ENCODE results near the gene NUP214. TPM values are rescaled to one million over a fixed set of nuclear protein-coding genes. Genes with fewer than 3 reads are reported as not detected.

The NUP214 gene
- total and polyA plus RNA-seq, 2 of the 8 experiments (the other 6 are each of a cell fraction or from before 2014, with no cell fraction given): 28.6 to 50.2 TPM

GRCh38 chr9:131237291-131237690 is 111.9 kb downstream of the NUP214 start:
- DNase-seq (ENCODE audit: low read depth in 1 of 2, low spot score in 2 of 2) (no peak), FAIRE-seq (no peak)

More at GRCh38 chr9:131237291-131237690, 111.9 kb downstream of the NUP214 start:
- WGBS, 2 experiments (ENCODE audit: extremely low coverage in 1 of 2, insufficient coverage in 1 of 2, insufficient read length in 1 of 2, insufficient replicate concordance in 2 of 2, low coverage in 1 of 2, low lambda C conversion rate in 2 of 2, missing lambda C conversion rate in 1 of 2): 91% methylated on average over 7 of the region's 7 CpGs; no CpG with 5 or more reads in 1 of the 2 experiments
- Histone ChIP-seq H3K4me1 (replicated peaks in 1 of 4; ENCODE audit: control insufficient read depth in 3 of 4, insufficient read depth in 4 of 4, low read length in 3 of 4) (peaks cover 0 to 21% (median 16%) of the 10 kb centered on the region in 4 experiments; a peak in 6 of 7 replicates), H2BK120ac (replicated peaks; ENCODE audit: low read depth, low read length) (no peak overlapping the region), H4K5ac (ENCODE audit: insufficient read length, low read depth, low read length) (no peak overlapping the region), H2AK5ac (ENCODE audit: low read depth, low read length) (no peak overlapping the region), H3K4me2 (ENCODE audit: insufficient read depth in 1 of 2, low read depth in 2 of 2, low read length in 2 of 2) (no peak overlapping the region), H3K79me1 (ENCODE audit: low read depth, low read length) (no peaks in the 10 kb centered on the region), H3K27ac (ENCODE audit: low read depth, low read length) (no peak overlapping the region), H2BK12ac (ENCODE audit: low read depth, low read length) (no peak overlapping the region), H4K20me1 (replicated peaks in 1 of 2; ENCODE audit: control insufficient read depth in 1 of 2, insufficient read depth in 2 of 2, low read length in 2 of 2) (no peaks in the 10 kb centered on the region), H2BK5ac (ENCODE audit: low read depth, low read length) (no peak overlapping the region), H3K4ac (replicated peaks; ENCODE audit: insufficient read length, low read depth, low read length) (no peak overlapping the region), H3K27me3 (replicated peaks in 1 of 4; ENCODE audit: control insufficient read depth in 3 of 4, extremely low read depth in 1 of 4, insufficient read depth in 3 of 4, low read length in 3 of 4) (no peaks in the 10 kb centered on the region), H2BK15ac (ENCODE audit: low read length) (no peak overlapping the region), H2BK20ac (ENCODE audit: low read length) (no peak overlapping the region), H3K23ac (ENCODE audit: insufficient read length) (no peak overlapping the region), H3K9ac (replicated peaks in 1 of 4; ENCODE audit: extremely low read depth in 1 of 4, low read depth in 3 of 4, low read length in 3 of 4) (no peak overlapping the region), H3K23me2 (ENCODE audit: low read depth, low read length) (no peaks in the 10 kb centered on the region), H3K79me2 (ENCODE audit: control insufficient read depth in 1 of 2, insufficient read depth in 2 of 2, low read length in 2 of 2) (no peaks in the 10 kb centered on the region), H3K56ac (replicated peaks; ENCODE audit: insufficient read length, low read depth, low read length) (no peak overlapping the region), H4K8ac (ENCODE audit: extremely low read depth, insufficient read depth, low read length) (no peak overlapping the region), H2AFZ (ENCODE audit: low read length) (no peak overlapping the region), H3K9me3 (ENCODE audit: insufficient read depth in 2 of 2, low read depth in 1 of 2, low read length in 1 of 2) (no peaks in the 10 kb centered on the region), H4K91ac (replicated peaks; ENCODE audit: insufficient read length, low read length) (peak overlapping the region; percentile 7), H3K18ac (ENCODE audit: extremely low read depth, low read length) (no peak overlapping the region), H3K36me3 (ENCODE audit: control insufficient read depth in 2 of 4, insufficient read depth in 4 of 4, low read length in 3 of 4) (peaks cover 0 to 14% (median 10%) of the 10 kb centered on the region in 4 experiments; a peak in 4 of 8 replicates), H3K4me3 (ENCODE audit: extremely low read depth in 1 of 4, insufficient read depth in 2 of 4, low read depth in 3 of 4, low read length in 4 of 4) (no peak overlapping the region), H3K14ac (ENCODE audit: insufficient read length) (no peak overlapping the region)
- POLR2A ChIA-PET (ENCODE audit: partially characterized antibody): interaction anchor here (1.4 to 4.3 kb wide), 2 partner anchors 10 to 13 kb away, joined by 3 to 18 read pairs; no protein-coding TSS in a partner anchor
- CTCF ChIA-PET (ENCODE audit: partially characterized antibody): interaction anchor here (0.7 to 2.8 kb wide), 4 partner anchors 14 to 99 kb away, joined by 3 to 17 read pairs (median 4); no protein-coding TSS in a partner anchor
- TF ChIP-seq CTBP2 (IDR thresholded peaks at IDR 0.05; ENCODE audit: borderline replicate concordance, insufficient read depth, insufficient read length, low read length) (no peak), GABPA (IDR thresholded peaks at IDR 0.05; ENCODE audit: borderline replicate concordance, insufficient read depth, low read length) (no peak), TCF12 (IDR thresholded peaks at IDR 0.05; ENCODE audit: low read depth, low read length) (no peak), SP2 (IDR thresholded peaks at IDR 0.05; ENCODE audit: low read length) (no peak), TAF1 (IDR thresholded peaks at IDR 0.05; ENCODE audit: low read depth, low read length) (no peak), CHD2 (IDR thresholded peaks at IDR 0.05; ENCODE audit: low read length) (no peak), KDM1A (IDR thresholded peaks at IDR 0.05; ENCODE audit: borderline replicate concordance, low read length) (no peak), SP4 (IDR thresholded peaks at IDR 0.05; ENCODE audit: low read length) (no peak), ZNF274 (IDR thresholded peaks at IDR 0.05; ENCODE audit: borderline replicate concordance, extremely low read depth, low read length) (no peak), TBP (IDR thresholded peaks at IDR 0.05; ENCODE audit: low read depth, low read length) (no peak), KDM5A (IDR thresholded peaks at IDR 0.05; ENCODE audit: low read length) (no peak), JUN (IDR thresholded peaks at IDR 0.05; ENCODE audit: low read depth, low read length) (no peak), EGR1 (IDR thresholded peaks at IDR 0.05; ENCODE audit: borderline replicate concordance, low read depth, low read length) (no peak), USF2 (IDR thresholded peaks at IDR 0.05; ENCODE audit: low read length) (no peak), SIX5 (IDR thresholded peaks at IDR 0.05; ENCODE audit: low read depth, low read length) (no peak)

Measured in H1 (cell line).